Activated T-cell treated with anti-CD3 and anti-CD28 coated beads, Interleukin-2, amount 50 U/mL, for 72 hours (primary cell): ENCODE measurements around the gene OPCML. TPM values are rescaled to one million over a fixed set of nuclear protein-coding genes. Genes with fewer than 3 reads are reported as not detected.

Experiments used
- ATAC-seq, 2 donors: fragments of 150-1000 bp; cut with Tn5 transposase; replicated peaks in 1 of 2; 2 replicates each; pipeline ENCODE4 v1.10.0; 2021; ENCODE audit warnings: moderate library complexity in 2 of 2, mild to moderate bottlenecking in 1 of 2
- DNase-seq, 2 donors: peaks; one replicate each; pipeline ENCODE4 v3.0.0; 2021 to 2022; ENCODE audit warnings: mixed read lengths in 1 of 2
- H3K27ac Mint-ChIP-seq: one replicate; pipeline ENCODE4 v1.8.0; 2022; ENCODE audit warnings: mild to moderate bottlenecking, moderate library complexity, mixed read lengths
- H3K27me3 Mint-ChIP-seq: one replicate; pipeline ENCODE4 v1.8.0; 2022; ENCODE audit warnings: low read depth, mixed read lengths
- H3K36me3 Mint-ChIP-seq, 2 donors: one replicate each; pipeline ENCODE4 v1.8.0; 2022; ENCODE audit warnings: mixed read lengths in 2 of 2, mild to moderate bottlenecking in 1 of 2; ENCODE audit not compliant: insufficient read depth in 2 of 2
- H3K4me1 Mint-ChIP-seq: one replicate; pipeline ENCODE4 v1.8.0; 2022; ENCODE audit warnings: low read depth, mixed read lengths
- H3K4me3 Mint-ChIP-seq, 2 donors: one replicate each; pipeline ENCODE4 v1.8.0; 2022; ENCODE audit warnings: mild to moderate bottlenecking in 2 of 2, mixed read lengths in 2 of 2, moderate library complexity in 2 of 2
- H3K9me3 Mint-ChIP-seq, 2 donors: one replicate each; pipeline ENCODE4 v1.8.0; 2022; ENCODE audit warnings: mixed read lengths in 2 of 2
- total RNA-seq, 2 donors: library from RNA; stranded (reverse); gene quantifications; one replicate each; pipeline ENCODE4 v1.2.3, GENCODE V29; 2022

Gene OPCML
- total RNA-seq, 2 donors from 2014 or later = not detected

GRCh38 chr11:132648851-132649250, 883.5 kb downstream of the OPCML start:
- Mint-ChIP-seq H3K4me1 (no peaks in the 10 kb centered on the region), H3K27me3 (no peaks in the 10 kb centered on the region), H3K36me3 (no peaks in the 10 kb centered on the region), H3K9me3 (peaks cover 0 to 2% of the 10 kb centered on the region in 2 donors), H3K4me3 (no peak overlapping the region), H3K27ac (no peak overlapping the region)
- DNase-seq (no peak), ATAC-seq (no peak)

DNA sequence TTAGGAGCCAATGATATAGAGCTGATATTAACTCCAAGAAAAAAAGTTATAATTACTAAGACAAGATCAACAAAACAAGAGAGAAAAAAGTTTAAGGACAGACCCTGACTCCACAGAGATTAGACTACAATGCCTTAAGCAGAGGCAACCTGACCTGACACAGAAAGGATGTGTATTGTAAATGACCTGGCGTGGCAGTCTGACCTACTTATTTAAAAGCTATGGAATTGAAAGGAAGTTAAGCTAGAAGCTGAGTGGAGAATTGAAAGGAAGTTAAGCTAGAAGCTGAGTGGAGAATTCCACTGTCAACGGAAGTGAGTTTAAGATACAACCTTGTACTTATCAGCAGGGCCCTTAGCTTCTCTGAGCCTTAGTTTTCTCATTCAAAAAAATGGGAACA, 885.4 kb downstream of the OPCML start:
- DNase-seq (no peak), ATAC-seq (no peak)
- Mint-ChIP-seq H3K4me1 (no peaks in the 10 kb centered on the region), H3K27ac (no peak overlapping the region), H3K9me3 (peaks cover 0 to 2% of the 10 kb centered on the region in 2 donors), H3K36me3 (no peaks in the 10 kb centered on the region), H3K27me3 (no peaks in the 10 kb centered on the region), H3K4me3 (no peak overlapping the region)

GRCh38 chr11:132644520-132645239, 887.6 kb downstream of the OPCML start:
- Mint-ChIP-seq H3K9me3 (peaks cover 0 to 2% of the 10 kb centered on the region in 2 donors), H3K4me3 (no peak overlapping the region), H3K4me1 (no peaks in the 10 kb centered on the region), H3K27me3 (no peaks in the 10 kb centered on the region), H3K36me3 (no peaks in the 10 kb centered on the region), H3K27ac (no peak overlapping the region)
- DNase-seq (no peak), ATAC-seq (no peak)

- DNase-seq (no peak), ATAC-seq (no peak)
- H3K36me3 Mint-ChIP-seq = no peaks in the 10 kb centered on the region
- H3K4me3 Mint-ChIP-seq = no peak overlapping the region
- no peaks in the 10 kb centered on the region for H3K27me3 Mint-ChIP-seq
- peaks cover 0 to 4% of the 10 kb centered on the region in 2 donors for H3K9me3 Mint-ChIP-seq
- no peak overlapping the region for H3K27ac Mint-ChIP-seq
- no peaks in the 10 kb centered on the region for H3K4me1 Mint-ChIP-seq
Measured at GRCh38 chr11:132643239-132643638, 889.1 kb downstream of the OPCML start.

DNA sequence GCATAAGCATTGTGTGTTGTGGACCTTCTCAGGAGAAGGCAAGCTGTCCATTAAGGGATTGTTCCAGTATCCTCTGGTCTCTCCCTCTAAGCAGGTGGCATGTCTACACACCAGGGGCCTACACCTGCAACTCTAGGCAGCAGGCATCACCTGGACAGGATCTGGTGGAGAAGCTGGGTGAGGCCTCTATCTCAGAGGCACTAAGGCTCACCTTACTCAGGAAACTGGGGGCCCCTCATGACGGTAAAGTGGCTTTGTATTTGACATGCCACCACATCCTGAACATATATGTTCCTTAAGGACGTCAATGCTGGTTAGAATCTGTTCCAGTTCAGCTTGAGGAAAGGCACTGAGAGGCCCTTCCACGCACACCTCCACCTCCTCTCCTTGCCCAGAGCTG, 891.3 kb downstream of the OPCML start:
- no peak for DNase-seq
- H3K9me3 Mint-ChIP-seq = peaks cover 0 to 4% of the 10 kb centered on the region in 2 donors
- H3K27me3 Mint-ChIP-seq = no peaks in the 10 kb centered on the region
- H3K27ac Mint-ChIP-seq = no peak overlapping the region
- no peaks in the 10 kb centered on the region for H3K4me1 Mint-ChIP-seq
- H3K4me3 Mint-ChIP-seq = no peak overlapping the region
- H3K36me3 Mint-ChIP-seq = no peaks in the 10 kb centered on the region
- ATAC-seq = peak in 1 of 2 donors; percentile 58

GRCh38 chr11:132639986-132640385, 892.3 kb downstream of the OPCML start:
- no peak overlapping the region for H3K27ac Mint-ChIP-seq
- ATAC-seq (no peak), DNase-seq (no peak)
- H3K9me3 Mint-ChIP-seq = peaks cover 0 to 2% of the 10 kb centered on the region in 2 donors
- no peak overlapping the region for H3K4me3 Mint-ChIP-seq
- no peaks in the 10 kb centered on the region for H3K27me3 Mint-ChIP-seq
- H3K36me3 Mint-ChIP-seq = no peaks in the 10 kb centered on the region
- no peaks in the 10 kb centered on the region for H3K4me1 Mint-ChIP-seq

DNA sequence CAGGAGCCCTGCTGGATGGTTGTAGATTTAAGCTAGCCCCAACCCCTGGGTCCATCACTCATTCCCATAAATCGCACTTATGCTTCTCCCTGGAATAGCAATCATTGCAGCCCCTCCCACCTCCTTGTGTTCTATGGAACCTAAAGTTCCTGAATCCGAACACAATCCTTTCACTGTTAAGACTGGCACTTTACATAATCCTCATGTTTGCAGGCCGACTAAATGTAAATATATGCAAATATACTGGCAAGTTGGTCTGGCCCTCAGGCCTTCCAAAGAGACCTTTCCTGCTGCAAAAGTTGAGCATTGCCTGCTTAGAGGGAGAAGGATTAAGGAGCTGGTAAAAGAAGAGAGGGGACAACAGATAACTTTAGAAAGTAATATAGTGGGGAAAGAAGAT, 892.9 kb downstream of the OPCML start:
- Mint-ChIP-seq H3K4me1 (no peaks in the 10 kb centered on the region), H3K36me3 (no peaks in the 10 kb centered on the region), H3K4me3 (no peak overlapping the region), H3K27me3 (no peaks in the 10 kb centered on the region), H3K9me3 (peaks cover 0 to 2% of the 10 kb centered on the region in 2 donors), H3K27ac (no peak overlapping the region)
- ATAC-seq (no peak), DNase-seq (no peak)

DNA sequence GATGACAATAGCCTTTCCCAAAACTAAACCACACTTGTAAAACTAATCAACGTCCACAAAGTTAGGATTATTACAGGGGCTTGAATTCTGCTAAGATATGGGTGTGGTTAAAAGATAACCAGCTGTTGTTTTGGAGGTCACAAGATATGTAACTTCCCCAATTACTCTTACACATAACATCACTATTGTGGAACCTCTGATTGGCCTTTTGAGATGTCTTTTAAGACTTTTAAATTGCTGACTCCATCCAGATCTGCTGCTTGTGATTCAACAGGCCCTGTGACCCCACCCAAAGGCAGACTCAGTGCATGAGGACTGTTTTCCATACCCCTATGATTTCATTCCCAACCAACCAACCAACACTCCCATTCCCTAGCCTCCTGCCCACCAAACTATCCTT, 893.9 kb downstream of the OPCML start:
- Mint-ChIP-seq H3K4me3 (no peak overlapping the region), H3K9me3 (peaks cover 0 to 2% of the 10 kb centered on the region in 2 donors), H3K27ac (no peak overlapping the region), H3K36me3 (no peaks in the 10 kb centered on the region), H3K4me1 (no peaks in the 10 kb centered on the region), H3K27me3 (no peaks in the 10 kb centered on the region)
- DNase-seq = no peak
- ATAC-seq = no peak

DNA sequence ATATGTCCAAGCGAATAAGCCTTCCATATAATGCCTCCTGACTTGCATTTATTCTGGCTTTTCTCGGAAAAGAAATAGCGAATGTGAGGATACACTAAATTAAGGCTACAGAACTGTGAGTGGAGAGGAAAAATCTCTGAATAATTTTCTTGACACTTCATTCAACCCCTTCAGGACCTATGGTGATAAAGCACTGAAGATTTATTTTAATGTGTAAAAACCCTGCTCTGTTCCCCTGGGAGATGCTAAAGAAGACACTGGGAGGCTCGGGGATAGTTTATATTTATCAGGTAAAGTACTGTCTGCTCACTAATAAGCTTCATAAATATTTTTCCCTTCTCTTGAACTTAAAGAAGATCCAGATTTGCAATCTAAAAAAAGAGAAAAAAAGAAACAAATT, 895.8 kb downstream of the OPCML start:
- H3K4me3 Mint-ChIP-seq = no peak overlapping the region
- H3K27ac Mint-ChIP-seq = no peak overlapping the region
- no peak for DNase-seq
- H3K4me1 Mint-ChIP-seq = no peaks in the 10 kb centered on the region
- H3K36me3 Mint-ChIP-seq = no peaks in the 10 kb centered on the region
- no peak for ATAC-seq
- H3K9me3 Mint-ChIP-seq = peaks cover 0 to 2% of the 10 kb centered on the region in 2 donors
- no peaks in the 10 kb centered on the region for H3K27me3 Mint-ChIP-seq

DNA sequence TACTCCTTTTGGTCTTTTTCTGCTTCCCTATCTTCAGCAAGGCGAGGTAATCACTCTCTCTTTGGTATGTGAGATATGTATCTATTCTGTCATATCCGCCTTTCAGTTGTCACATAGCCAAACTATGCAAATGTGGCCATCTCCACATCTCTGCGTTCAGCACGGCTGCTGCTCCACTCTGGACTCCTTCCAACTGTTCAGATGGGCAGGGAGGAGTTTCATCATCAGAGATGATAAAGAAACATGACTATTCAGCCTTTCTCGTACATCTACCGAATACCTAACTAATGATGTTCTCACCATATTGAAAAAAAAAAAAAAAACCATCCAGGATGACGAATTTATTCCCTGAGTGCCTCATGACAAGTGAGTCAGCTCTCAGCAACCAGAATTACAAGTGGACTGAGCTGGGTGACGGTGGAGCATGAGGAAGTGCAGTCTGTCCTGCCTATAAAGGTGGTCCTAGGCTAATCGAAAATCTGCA, 899.6 kb downstream of the OPCML start:
- Mint-ChIP-seq H3K4me3 (no peak overlapping the region), H3K4me1 (no peaks in the 10 kb centered on the region), H3K27me3 (no peaks in the 10 kb centered on the region), H3K9me3 (peaks cover 1 to 3% of the 10 kb centered on the region in 2 donors), H3K27ac (no peak overlapping the region), H3K36me3 (no peaks in the 10 kb centered on the region)
- DNase-seq (no peak), ATAC-seq (peak in 1 of 2 donors; percentile 49)

DNA sequence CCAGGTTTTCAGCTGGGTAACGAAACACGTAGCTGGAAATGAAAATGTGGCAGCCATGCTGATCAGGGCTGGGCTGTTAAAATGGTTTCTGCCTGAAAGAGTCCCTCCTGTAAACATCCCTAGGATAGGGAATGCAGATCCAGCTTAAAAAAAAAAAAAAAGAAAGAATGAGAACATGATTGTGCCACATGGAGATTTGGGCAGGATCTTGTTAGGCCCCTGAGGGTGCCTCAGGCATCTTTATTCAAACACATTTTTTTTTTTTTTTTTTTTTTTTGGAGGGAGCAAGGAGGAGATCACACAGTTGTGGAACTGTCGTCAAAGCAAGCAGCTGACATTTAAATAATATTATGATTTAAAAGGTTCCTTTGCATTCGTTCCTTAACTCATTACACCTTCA, 900.3 kb downstream of the OPCML start:
- no peak for ATAC-seq
- H3K36me3 Mint-ChIP-seq = no peaks in the 10 kb centered on the region

DNA sequence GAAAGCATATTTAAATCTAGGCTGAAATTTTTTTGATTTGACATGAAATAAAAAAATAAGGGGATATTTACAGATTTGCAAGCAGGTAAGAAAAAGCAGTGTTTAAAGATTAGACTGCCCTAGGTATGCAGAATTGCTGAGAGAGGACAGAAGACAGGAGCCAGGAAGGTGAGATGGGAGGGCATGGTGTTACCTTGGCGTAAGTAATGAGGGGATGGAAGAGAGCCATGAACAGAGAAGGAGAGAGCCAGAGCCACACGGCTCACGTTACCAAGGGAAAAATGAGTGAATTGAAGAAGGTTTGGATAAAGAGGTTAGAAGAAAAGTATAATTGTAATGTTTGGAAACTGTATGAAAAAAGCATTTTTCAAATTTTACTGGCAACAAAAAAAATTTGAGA, 904.3 kb downstream of the OPCML start:
- Mint-ChIP-seq H3K9me3 (peaks cover 4 to 8% of the 10 kb centered on the region in 2 donors), H3K36me3 (no peaks in the 10 kb centered on the region), H3K27me3 (no peaks in the 10 kb centered on the region), H3K4me3 (no peak overlapping the region), H3K4me1 (no peaks in the 10 kb centered on the region), H3K27ac (no peak overlapping the region)
- DNase-seq (no peak), ATAC-seq (no peak)

More for the DNA sequence above, 900.3 kb downstream of the OPCML start:
- no peak overlapping the region for H3K27ac Mint-ChIP-seq
- H3K4me3 Mint-ChIP-seq = no peak overlapping the region
- H3K9me3 Mint-ChIP-seq = peaks cover 2 to 4% of the 10 kb centered on the region in 2 donors
- H3K27me3 Mint-ChIP-seq = no peaks in the 10 kb centered on the region
- H3K4me1 Mint-ChIP-seq = no peaks in the 10 kb centered on the region
- no peak for DNase-seq

DNA sequence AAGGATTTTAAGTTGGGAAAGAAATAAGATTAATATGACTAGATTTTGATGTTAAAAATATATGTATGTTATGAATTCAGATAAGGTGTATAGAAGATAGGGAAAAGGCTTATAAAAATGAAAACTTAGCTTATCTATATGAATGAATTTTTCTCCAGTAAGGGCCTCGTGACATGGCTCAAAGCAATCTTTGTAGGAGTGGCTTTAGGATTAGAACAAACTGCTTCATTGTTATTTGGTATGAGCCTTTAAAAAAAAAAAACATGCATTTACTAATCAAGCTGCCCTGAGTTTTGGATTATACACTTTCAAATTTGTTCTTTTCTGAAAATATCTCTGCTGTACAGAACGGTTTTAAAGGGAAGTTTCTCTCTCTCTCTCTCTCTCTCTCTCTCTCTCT, 905.9 kb downstream of the OPCML start:
- Mint-ChIP-seq H3K4me3 (no peak overlapping the region), H3K4me1 (no peaks in the 10 kb centered on the region), H3K27me3 (no peaks in the 10 kb centered on the region), H3K36me3 (no peaks in the 10 kb centered on the region), H3K27ac (no peak overlapping the region), H3K9me3 (peaks cover 4 to 11% of the 10 kb centered on the region in 2 donors)
- no peak for ATAC-seq
- no peak for DNase-seq

GRCh38 chr11:132623511-132623910, 908.8 kb downstream of the OPCML start:
- DNase-seq = no peak
- no peaks in the 10 kb centered on the region for H3K27me3 Mint-ChIP-seq
- H3K4me3 Mint-ChIP-seq = no peak overlapping the region
- H3K36me3 Mint-ChIP-seq = no peaks in the 10 kb centered on the region
- H3K27ac Mint-ChIP-seq = no peak overlapping the region
- peaks cover 7 to 17% of the 10 kb centered on the region in 2 donors for H3K9me3 Mint-ChIP-seq
- no peak for ATAC-seq
- H3K4me1 Mint-ChIP-seq = no peaks in the 10 kb centered on the region
